ENCODE results near the gene SMIM43.

DNA sequence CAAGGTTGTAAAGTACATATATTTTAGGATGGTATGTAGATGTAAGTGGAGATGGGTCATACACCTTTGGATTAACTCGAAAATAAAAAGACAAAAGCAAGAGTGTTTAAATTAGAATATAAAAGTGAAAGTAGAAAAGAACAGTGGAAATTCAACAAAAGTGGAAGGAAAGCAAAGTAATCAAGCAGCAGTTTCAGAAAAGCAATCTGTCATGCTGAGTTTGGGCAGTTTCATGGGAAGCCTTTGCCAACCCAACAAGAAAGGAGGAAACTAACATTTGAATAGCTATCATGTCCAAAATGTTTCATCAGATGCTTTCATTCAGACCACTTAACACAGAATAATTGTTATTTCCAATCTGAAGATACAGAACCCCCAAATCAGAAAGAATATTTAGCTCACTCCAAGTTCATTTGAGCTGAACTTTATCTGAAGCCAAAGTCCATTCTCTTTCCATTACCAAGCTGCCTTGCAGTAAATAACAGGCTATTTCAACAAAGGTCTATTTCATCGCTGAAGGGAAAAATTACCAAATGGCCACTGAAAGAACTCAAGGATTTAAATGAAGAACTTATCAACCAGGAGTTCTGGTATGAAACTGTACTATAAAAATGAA lies 34.4 kb upstream of the SMIM43 start:
- TF ChIP-seq POLR2AphosphoS5 (IDR thresholded peaks at IDR 0.05; ENCODE audit: borderline replicate concordance, low read depth, low read length) (no peak), EZH2 (IDR thresholded peaks at IDR 0.05) (no peak), FOXP2 (optimal IDR thresholded peaks at IDR 0.05; ENCODE audit: control extremely low read depth, extremely low read length, insufficient read depth) (no peak)

Measured in SK-N-MC (cell line).